HepG2 (cell line): ENCODE results near the gene MTA3. TPM values are rescaled to one million over a fixed set of nuclear protein-coding genes. Genes with fewer than 3 reads are reported as not detected.

Source experiments
- AGO2 ChIP-seq: fragments of 200-400 bp; formaldehyde crosslinking; optimal IDR thresholded peaks from 2 replicates; pipeline ENCODE3; 2017; ENCODE audit warnings: mild to moderate bottlenecking, low read depth, low read length, moderate library complexity
- CREB1 ChIP-seq, 2 experiments: fragments of 450-650 bp in 1 of 2; IDR thresholded peaks; 2 replicates each; pipeline ENCODE4 v1.6.1; 2016 to 2017; ENCODE audit warnings: control low read depth in 1 of 2, mild to moderate bottlenecking in 1 of 2, missing compliant biosample characterization in 1 of 2, missing genetic modification characterization in 1 of 2
- FIP1L1 ChIP-seq: fragments of 200-400 bp; formaldehyde crosslinking; IDR thresholded peaks from 2 replicates; pipeline ENCODE4 v1.6.1; 2018; ENCODE audit warnings: low read depth, mild to moderate bottlenecking, low read length, moderate library complexity, borderline replicate concordance; ENCODE audit not compliant: insufficient read depth
- FLYWCH1 ChIP-seq: sonication (generic); formaldehyde crosslinking; IDR thresholded peaks from 2 replicates; pipeline ENCODE4 v1.8.1; 2023; ENCODE audit warnings: mild to moderate bottlenecking, missing genetic modification reagents
- GFI1 ChIP-seq: sonication (generic); formaldehyde crosslinking; IDR thresholded peaks from 2 replicates; pipeline ENCODE4 v1.5.0; 2020; ENCODE audit warnings: missing genetic modification reagents, mild to moderate bottlenecking, borderline replicate concordance
- HIVEP1 ChIP-seq: sonication (generic); formaldehyde crosslinking; IDR thresholded peaks from 2 replicates; pipeline ENCODE4 v1.4.0; 2020; ENCODE audit warnings: mild to moderate bottlenecking, missing genetic modification reagents
- HMGXB4 ChIP-seq, 2 experiments: sonication (generic) in 1 of 2; formaldehyde crosslinking in 1 of 2; IDR thresholded peaks; 2 replicates each; pipeline versions ENCODE4 v1.4.0 to v1.6.1; 2018 to 2020; ENCODE audit warnings: missing genetic modification reagents in 2 of 2, borderline replicate concordance in 1 of 2, low read depth in 1 of 2, mild to moderate bottlenecking in 1 of 2, missing biosample characterization in 1 of 2
- PHF20 ChIP-seq: sonication (generic); formaldehyde crosslinking; IDR thresholded peaks from 2 replicates; pipeline ENCODE4 v1.5.0; 2020; ENCODE audit warnings: mild to moderate bottlenecking, missing genetic modification reagents
- PHF8 ChIP-seq: sonication (generic); formaldehyde crosslinking; IDR thresholded peaks from 2 replicates; pipeline ENCODE4 v1.5.0; 2020; ENCODE audit warnings: missing genetic modification reagents
- PRPF4 ChIP-seq: fragments of 200-400 bp; formaldehyde crosslinking; IDR thresholded peaks from 2 replicates; pipeline ENCODE4 v1.6.1; 2016; ENCODE audit warnings: low read length, low read depth; ENCODE audit not compliant: poor library complexity, severe bottlenecking
- SMARCE1 ChIP-seq: fragments of 450-650 bp; IDR thresholded peaks from 2 replicates; pipeline ENCODE4 v1.6.1; 2017; ENCODE audit warnings: borderline replicate concordance
- SP140L ChIP-seq: sonication (generic); formaldehyde crosslinking; IDR thresholded peaks from 2 replicates; pipeline ENCODE4 v1.4.0; 2020; ENCODE audit warnings: missing genetic modification reagents, borderline replicate concordance
- TOPORS ChIP-seq: sonication (generic); formaldehyde crosslinking; IDR thresholded peaks from 2 replicates; pipeline ENCODE4 v1.8.0; 2023; ENCODE audit warnings: mild to moderate bottlenecking, missing genetic modification reagents
- ZNF317 ChIP-seq: sonication (generic); formaldehyde crosslinking; IDR thresholded peaks from 2 replicates; pipeline ENCODE4 v1.5.0; 2020; ENCODE audit warnings: mild to moderate bottlenecking, missing genetic modification reagents
- ZNF33B ChIP-seq: sonication (generic); formaldehyde crosslinking; IDR thresholded peaks from 2 replicates; pipeline ENCODE4 v1.5.1; 2020; ENCODE audit warnings: mild to moderate bottlenecking, missing genetic modification reagents
- ZNF577 ChIP-seq: sonication (generic); formaldehyde crosslinking; IDR thresholded peaks from 2 replicates; pipeline ENCODE4 v1.4.0; 2020; ENCODE audit warnings: mild to moderate bottlenecking, low read depth, missing genetic modification reagents, borderline replicate concordance
- ZNF724P ChIP-seq: sonication (generic); formaldehyde crosslinking; IDR thresholded peaks from 2 replicates; pipeline ENCODE4 v1.8.0; 2022; ENCODE audit warnings: missing genetic modification reagents, borderline replicate concordance
- polyA plus RNA-seq, 8 experiments: library from polyadenylated mRNA; depleted of rRNA in 3 of 8; stranded (reverse) in 7 of 8; unstranded in 1 of 8; fragments of >200 nt; fragmentation: Illumina TruSeq in 4 of 8; extraction: Trizol in 4 of 8; gene quantifications; 2 replicates each; pipeline versions ENCODE4 v1.2.1 to v1.2.3, GENCODE V29; 2011 to 2016; ENCODE audit warnings: low read depth in 4 of 8, missing spikeins in 1 of 8, mixed read lengths in 1 of 8; ENCODE audit not compliant: insufficient read depth in 1 of 8
- total RNA-seq, 5 experiments: library from RNA; depleted of rRNA; stranded (reverse); fragments of >200 nt; fragmentation: Illumina TruSeq; extraction: Trizol; gene quantifications; 2 replicates each; pipeline ENCODE4 v1.2.3, GENCODE V29; 2016; ENCODE audit warnings: low read depth in 1 of 5
- TF ChIP-seq, protein P1 (sequence below): sonication (generic); formaldehyde crosslinking; IDR thresholded peaks from 2 replicates; pipeline ENCODE4 v1.5.1; 2020; ENCODE audit warnings: missing genetic modification reagents, mild to moderate bottlenecking, borderline replicate concordance
- TF ChIP-seq, protein P2 (sequence below): sonication (generic); IDR thresholded peaks from 2 replicates; pipeline ENCODE4 v1.6.1; 2016; ENCODE audit warnings: low read depth, borderline replicate concordance
- TF ChIP-seq, protein P3 (sequence below): IDR thresholded peaks from 2 replicates; pipeline ENCODE4 v1.6.1; 2016; ENCODE audit warnings: low read depth
- TF ChIP-seq, protein P4 (sequence below): sonication (generic); formaldehyde crosslinking; IDR thresholded peaks from 2 replicates; pipeline ENCODE4 v1.8.1; 2023; ENCODE audit warnings: mild to moderate bottlenecking, missing genetic modification reagents

The MTA3 gene
- total and polyA plus RNA-seq, 2 of the 13 experiments (the other 11 are each of a cell fraction or from before 2014, with no cell fraction given): 48.8 to 77.8 TPM

DNA sequence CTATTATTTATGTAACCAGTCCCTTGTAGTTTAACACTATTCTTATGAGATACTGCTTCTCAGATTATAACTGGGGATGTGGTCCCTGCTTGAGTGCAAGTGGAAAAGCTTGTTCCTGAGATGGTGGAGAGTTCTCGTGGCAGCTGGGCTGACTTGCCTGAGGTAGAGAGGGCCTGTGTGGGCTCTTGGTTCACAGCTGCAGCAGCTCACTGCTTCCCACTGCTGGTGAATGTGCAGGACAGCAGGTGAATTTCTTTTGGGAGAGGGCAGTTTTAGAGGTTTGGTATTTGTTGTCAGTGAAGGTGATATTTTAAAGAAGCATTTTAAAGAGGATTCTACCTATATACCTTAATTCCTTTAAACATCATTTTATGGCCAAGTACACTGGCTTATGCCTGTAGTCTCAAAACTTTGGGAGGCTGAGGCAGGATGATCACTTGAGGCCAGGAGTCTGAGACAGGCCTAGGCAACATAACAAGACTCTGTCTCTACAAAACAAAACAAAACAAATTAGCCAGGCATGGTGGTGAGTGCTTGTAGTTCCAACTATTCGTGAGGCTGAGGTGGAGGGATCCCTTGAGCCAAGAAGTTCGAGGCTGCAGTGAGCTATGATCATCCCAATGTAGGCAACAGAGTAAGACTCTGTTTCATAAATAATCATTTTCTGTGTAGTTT lies 94.8 kb downstream of the MTA3 start (continued):
- TF ChIP-seq, protein P1, sequence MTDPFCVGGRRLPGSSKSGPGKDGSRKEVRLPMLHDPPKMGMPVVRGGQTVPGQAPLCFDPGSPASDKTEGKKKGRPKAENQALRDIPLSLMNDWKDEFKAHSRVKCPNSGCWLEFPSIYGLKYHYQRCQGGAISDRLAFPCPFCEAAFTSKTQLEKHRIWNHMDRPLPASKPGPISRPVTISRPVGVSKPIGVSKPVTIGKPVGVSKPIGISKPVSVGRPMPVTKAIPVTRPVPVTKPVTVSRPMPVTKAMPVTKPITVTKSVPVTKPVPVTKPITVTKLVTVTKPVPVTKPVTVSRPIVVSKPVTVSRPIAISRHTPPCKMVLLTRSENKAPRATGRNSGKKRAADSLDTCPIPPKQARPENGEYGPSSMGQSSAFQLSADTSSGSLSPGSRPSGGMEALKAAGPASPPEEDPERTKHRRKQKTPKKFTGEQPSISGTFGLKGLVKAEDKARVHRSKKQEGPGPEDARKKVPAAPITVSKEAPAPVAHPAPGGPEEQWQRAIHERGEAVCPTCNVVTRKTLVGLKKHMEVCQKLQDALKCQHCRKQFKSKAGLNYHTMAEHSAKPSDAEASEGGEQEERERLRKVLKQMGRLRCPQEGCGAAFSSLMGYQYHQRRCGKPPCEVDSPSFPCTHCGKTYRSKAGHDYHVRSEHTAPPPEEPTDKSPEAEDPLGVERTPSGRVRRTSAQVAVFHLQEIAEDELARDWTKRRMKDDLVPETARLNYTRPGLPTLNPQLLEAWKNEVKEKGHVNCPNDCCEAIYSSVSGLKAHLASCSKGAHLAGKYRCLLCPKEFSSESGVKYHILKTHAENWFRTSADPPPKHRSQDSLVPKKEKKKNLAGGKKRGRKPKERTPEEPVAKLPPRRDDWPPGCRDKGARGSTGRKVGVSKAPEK (CRISPR knock-in tag): no peak
- TF ChIP-seq, protein P2, sequence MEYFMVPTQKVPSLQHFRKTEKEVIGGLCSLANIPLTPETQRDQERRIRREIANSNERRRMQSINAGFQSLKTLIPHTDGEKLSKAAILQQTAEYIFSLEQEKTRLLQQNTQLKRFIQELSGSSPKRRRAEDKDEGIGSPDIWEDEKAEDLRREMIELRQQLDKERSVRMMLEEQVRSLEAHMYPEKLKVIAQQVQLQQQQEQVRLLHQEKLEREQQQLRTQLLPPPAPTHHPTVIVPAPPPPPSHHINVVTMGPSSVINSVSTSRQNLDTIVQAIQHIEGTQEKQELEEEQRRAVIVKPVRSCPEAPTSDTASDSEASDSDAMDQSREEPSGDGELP: peak; percentile 75; the same call in 1 of the 2 replicates
- TF ChIP-seq, protein P3, sequence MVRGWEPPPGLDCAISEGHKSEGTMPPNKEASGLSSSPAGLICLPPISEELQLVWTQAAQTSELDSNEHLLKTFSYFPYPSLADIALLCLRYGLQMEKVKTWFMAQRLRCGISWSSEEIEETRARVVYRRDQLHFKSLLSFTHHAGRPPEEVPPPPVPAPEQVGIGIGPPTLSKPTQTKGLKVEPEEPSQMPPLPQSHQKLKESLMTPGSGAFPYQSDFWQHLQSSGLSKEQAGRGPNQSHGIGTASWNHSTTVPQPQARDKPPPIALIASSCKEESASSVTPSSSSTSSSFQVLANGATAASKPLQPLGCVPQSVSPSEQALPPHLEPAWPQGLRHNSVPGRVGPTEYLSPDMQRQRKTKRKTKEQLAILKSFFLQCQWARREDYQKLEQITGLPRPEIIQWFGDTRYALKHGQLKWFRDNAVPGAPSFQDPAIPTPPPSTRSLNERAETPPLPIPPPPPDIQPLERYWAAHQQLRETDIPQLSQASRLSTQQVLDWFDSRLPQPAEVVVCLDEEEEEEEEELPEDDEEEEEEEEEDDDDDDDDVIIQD (CRISPR knock-in tag): no peak
- TF ChIP-seq PHF20 (CRISPR knock-in tag) (no peak), FIP1L1 (no peak), ZNF724P (no peak; the same call in 1 of the 2 replicates), SMARCE1 (no peak), HIVEP1 (no peak), HMGXB4 (CRISPR knock-in tag; IDR thresholded peaks at IDR 0.05; ENCODE audit: borderline replicate concordance in 1 of 2, low read depth in 1 of 2) (peak; percentile 44; a peak in 2 of 4 replicates), TOPORS (CRISPR knock-in tag) (no peak), ZNF577 (CRISPR knock-in tag) (no peak), PRPF4 (no peak), AGO2 (no peak), ZNF317 (no peak), FLYWCH1 (CRISPR knock-in tag) (no peak), ZNF33B (CRISPR knock-in tag) (no peak), CREB1 (IDR thresholded peaks at IDR 0.05) (no peak), CREB1 (CRISPR knock-in tag; IDR thresholded peaks at IDR 0.05) (no peak), GFI1 (0 out of 2 replicates have a peak, but pooled peaks have one; percentile 37), SP140L (CRISPR knock-in tag) (no peak), PHF8 (CRISPR knock-in tag) (0 out of 2 replicates have a peak, but pooled peaks have one; percentile 37)
- TF ChIP-seq, protein P4, sequence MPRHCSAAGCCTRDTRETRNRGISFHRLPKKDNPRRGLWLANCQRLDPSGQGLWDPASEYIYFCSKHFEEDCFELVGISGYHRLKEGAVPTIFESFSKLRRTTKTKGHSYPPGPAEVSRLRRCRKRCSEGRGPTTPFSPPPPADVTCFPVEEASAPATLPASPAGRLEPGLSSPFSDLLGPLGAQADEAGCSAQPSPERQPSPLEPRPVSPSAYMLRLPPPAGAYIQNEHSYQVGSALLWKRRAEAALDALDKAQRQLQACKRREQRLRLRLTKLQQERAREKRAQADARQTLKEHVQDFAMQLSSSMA (CRISPR knock-in tag): peak; percentile 53; the same call in 1 of the 2 replicates
